Stimulated activated CD8-positive, alpha-beta memory T cell treated with anti-CD3 and anti-CD28 coated beads, Interleukin-12 subunit alpha, Interleukin-12 subunit beta, amount 100 ng/mL, for 24 hours (primary cell): ENCODE results near the gene COA3.

Source experiments
- DNase-seq: peaks from one replicate; pipeline ENCODE4 v3.0.0-alpha.2; 2020; ENCODE audit errors: extremely low read depth

Gene COA3

GRCh38 chr17:42798383-42799380 is at the start of gene COA3, which contains the start of gene CNTD1:
Gene COA3, minus strand, starts transcription at chr17:42798704. Its CDS starts 23 bp downstream, at chr17:42798681.
Gene CNTD1, plus strand, starts transcription at chr17:42798861. Its CDS starts 207 bp downstream, at chr17:42799068.
- DNase-seq: peak; percentile 58

- DNase-seq: no peak
Measured at GRCh38 chr17:42848093-42848492, 49.6 kb upstream of the COA3 start.

- no peak for DNase-seq
Measured at GRCh38 chr17:42846594-42847280, 48.2 kb upstream of the COA3 start.

GRCh38 chr17:42845918-42846593 is 47.6 kb upstream of the COA3 start:
- no peak for DNase-seq

- no peak for DNase-seq
Measured at GRCh38 chr17:42845556-42845917, 47.0 kb upstream of the COA3 start.

GRCh38 chr17:42844761-42845555 is 46.5 kb upstream of the COA3 start:
- no peak for DNase-seq

GRCh38 chr17:42844271-42844670 is 45.8 kb upstream of the COA3 start, which contains the start of gene AOC2:
Gene AOC2, plus strand, starts transcription at chr17:42844580. Its CDS starts 47 bp downstream, at chr17:42844627.
- no peak for DNase-seq

GRCh38 chr17:42843358-42843934 is 44.9 kb upstream of the COA3 start:
- DNase-seq: no peak

- no peak for DNase-seq
Measured at GRCh38 chr17:42841975-42842685, 43.6 kb upstream of the COA3 start.

- no peak for DNase-seq
Measured at GRCh38 chr17:42835732-42836131, 37.2 kb upstream of the COA3 start.

GRCh38 chr17:42833767-42834422 is 35.4 kb upstream of the COA3 start:
- no peak for DNase-seq

GRCh38 chr17:42832934-42833766 is 34.6 kb upstream of the COA3 start, which contains the start of gene PSME3:
Gene PSME3, plus strand, starts transcription at chr17:42833397. Its CDS starts 235 bp downstream, at chr17:42833632.
- peak; percentile 82 for DNase-seq

GRCh38 chr17:42832213-42832933 is 33.9 kb upstream of the COA3 start:
- DNase-seq: no peak

- DNase-seq: no peak
Measured at GRCh38 chr17:42830971-42831370, 32.5 kb upstream of the COA3 start.

- no peak for DNase-seq
Measured at GRCh38 chr17:42827472-42827871, 29.0 kb upstream of the COA3 start.

GRCh38 chr17:42821176-42821575 is 22.7 kb upstream of the COA3 start:
- no peak for DNase-seq

- DNase-seq: peak; percentile 32
Measured at GRCh38 chr17:42819939-42820535, 21.5 kb upstream of the COA3 start.

- no peak for DNase-seq
Measured at GRCh38 chr17:42818379-42818778, 19.9 kb upstream of the COA3 start.
